Neural cell (in vitro differentiated cells): ENCODE results near the gene CCNY. TPM values are rescaled to one million over a fixed set of nuclear protein-coding genes. Genes with fewer than 3 reads are reported as not detected.

Experiments used
- H2AFZ ChIP-seq: fragments of 200-600, 300-800 bp; sonication (generic), shearing (Covaris generic); 2 replicates; pipeline ENCODE4 v1.6.0; 2014; ENCODE audit warnings: low read depth, mild to moderate bottlenecking, antibody characterized with exemption, low read length, moderate library complexity
- H3F3A ChIP-seq: fragments of 200-600 bp; shearing (Covaris generic); 2 replicates; pipeline ENCODE4 v1.6.1; 2016; ENCODE audit warnings: mild to moderate bottlenecking, moderate library complexity, mixed read lengths, antibody characterized with exemption, low read length; ENCODE audit not compliant: insufficient read depth, poor library complexity, severe bottlenecking
- H3K27ac ChIP-seq: fragments of 200-600, 300-800 bp; sonication (generic), shearing (Covaris generic); 2 replicates; pipeline ENCODE4 v1.5.1; 2014; ENCODE audit warnings: mild to moderate bottlenecking, low read length, moderate library complexity
- H3K27me3 ChIP-seq: fragments of 300-800, 200-600 bp; sonication (generic), shearing (Covaris generic); 2 replicates; pipeline ENCODE4 v1.6.0; 2014; ENCODE audit warnings: mild to moderate bottlenecking, low read depth, low read length, moderate library complexity; ENCODE audit not compliant: insufficient read depth
- H3K36me3 ChIP-seq: fragments of 300-800, 200-600 bp; sonication (generic), shearing (Covaris generic); 2 replicates; pipeline ENCODE4 v1.5.1; 2014; ENCODE audit warnings: mild to moderate bottlenecking, antibody characterized with exemption, low read length, moderate library complexity; ENCODE audit not compliant: insufficient read depth
- H3K4me2 ChIP-seq: fragments of 300-800, 200-600 bp; sonication (generic), shearing (Covaris generic); 2 replicates; pipeline ENCODE4 v1.6.0; 2014; ENCODE audit warnings: mild to moderate bottlenecking, low read length
- H3K4me3 ChIP-seq: fragments of 300-800, 200-600 bp; sonication (generic), shearing (Covaris generic); 2 replicates; pipeline ENCODE4 v1.5.1; 2014; ENCODE audit warnings: mild to moderate bottlenecking, low read length, moderate library complexity
- H3K79me2 ChIP-seq: fragments of 200-600 bp; shearing (Covaris generic); replicated peaks from 2 replicates; pipeline ENCODE4 v1.6.0; 2014; ENCODE audit warnings: mild to moderate bottlenecking, low read length, moderate library complexity; ENCODE audit not compliant: insufficient read depth
- H3K9ac ChIP-seq: fragments of 300-800, 200-600 bp; sonication (generic), shearing (Covaris generic); 2 replicates; pipeline ENCODE4 v1.6.1; 2016; ENCODE audit warnings: mild to moderate bottlenecking, low read length, mixed read lengths
- H3K9me2 ChIP-seq: fragments of 200-600 bp; shearing (Covaris generic); 2 replicates; pipeline ENCODE4 v1.6.1; 2016; ENCODE audit warnings: mild to moderate bottlenecking, low read length, mixed read lengths; ENCODE audit not compliant: insufficient read depth
- H3K9me3 ChIP-seq: fragments of 200-600, 300-800 bp; sonication (generic), shearing (Covaris generic); 2 replicates; pipeline ENCODE4 v1.6.1; 2016; ENCODE audit warnings: mild to moderate bottlenecking, mixed run types, low read length, moderate library complexity, mixed read lengths
- H4K20me1 ChIP-seq: fragments of 200-600 bp; shearing (Covaris generic); 2 replicates; pipeline ENCODE4 v1.6.1; 2016; ENCODE audit warnings: mild to moderate bottlenecking, mixed run types; ENCODE audit not compliant: insufficient read depth
- CTCF ChIP-seq: fragments of 450-650 bp; IDR thresholded peaks from 2 replicates; pipeline ENCODE4 v1.5.1; 2014; ENCODE audit warnings: antibody characterized with exemption, mild to moderate bottlenecking, moderate library complexity; ENCODE audit not compliant: poor library complexity, severe bottlenecking
- EP300 ChIP-seq: fragments of 450-650 bp; conservative IDR thresholded peaks from 2 replicates; pipeline ENCODE4 v1.6.1; 2014; ENCODE audit warnings: antibody characterized with exemption, mild to moderate bottlenecking, moderate library complexity; ENCODE audit not compliant: poor library complexity, severe bottlenecking
- EZH2 ChIP-seq: fragments of 200-600, 300-800 bp; shearing (Covaris generic), sonication (generic); IDR thresholded peaks from 2 replicates; pipeline ENCODE4 v1.6.1; 2014; ENCODE audit warnings: antibody characterized with exemption, low read length, borderline replicate concordance, mild to moderate bottlenecking; ENCODE audit not compliant: insufficient read depth, poor library complexity, severe bottlenecking
- MXI1 ChIP-seq: fragments of 450-650 bp; conservative IDR thresholded peaks from 2 replicates; pipeline ENCODE4 v1.6.1; 2014; ENCODE audit warnings: antibody characterized with exemption, mild to moderate bottlenecking; ENCODE audit not compliant: poor library complexity, severe bottlenecking
- POLR2AphosphoS5 ChIP-seq: IDR thresholded peaks from 2 replicates; pipeline ENCODE4 v1.6.1; 2012
- RAD21 ChIP-seq: fragments of 450-650 bp; conservative IDR thresholded peaks from 2 replicates; pipeline ENCODE4 v1.6.1; 2014; ENCODE audit warnings: antibody characterized with exemption, mild to moderate bottlenecking, moderate library complexity
- REST ChIP-seq: IDR thresholded peaks from 2 replicates; pipeline ENCODE4 v1.6.1; 2012; ENCODE audit warnings: borderline replicate concordance
- SMC3 ChIP-seq: fragments of 450-650 bp; conservative IDR thresholded peaks from 2 replicates; pipeline ENCODE4 v1.6.1; 2014; ENCODE audit warnings: antibody characterized with exemption, mild to moderate bottlenecking, moderate library complexity; ENCODE audit not compliant: poor library complexity
- TAF1 ChIP-seq: IDR thresholded peaks from 2 replicates; pipeline ENCODE4 v1.6.1; 2012; ENCODE audit warnings: low read depth
- polyA plus RNA-seq: library from polyadenylated mRNA; depleted of rRNA; stranded (reverse); fragments of >200 nt; gene quantifications from 2 replicates; pipeline ENCODE4 v1.2.3, GENCODE V29; 2014

The CCNY gene
- polyA plus RNA-seq, 1 donor from 2014 or later, result 36.4 TPM

GRCh38 chr10:35364808-35365207 lies 28.5 kb downstream of the CCNY start:
- Histone ChIP-seq H4K20me1 (no peaks in the 10 kb centered on the region), H3K27me3 (no peaks in the 10 kb centered on the region), H3F3A (no peaks in the 10 kb centered on the region), H3K36me3 (no peaks in the 10 kb centered on the region), H2AFZ (no peak overlapping the region), H3K4me2 (no peak overlapping the region), H3K9me2 (no peaks in the 10 kb centered on the region), H3K79me2 (peaks cover 58% of the 10 kb centered on the region), H3K27ac (no peak overlapping the region), H3K9me3 (no peaks in the 10 kb centered on the region), H3K4me3 (no peak overlapping the region), H3K9ac (no peak overlapping the region)
- TF ChIP-seq POLR2AphosphoS5 (no peak), TAF1 (no peak), EP300 (no peak), EZH2 (no peak), CTCF (no peak), MXI1 (no peak), SMC3 (no peak), RAD21 (no peak), REST (no peak)

DNA sequence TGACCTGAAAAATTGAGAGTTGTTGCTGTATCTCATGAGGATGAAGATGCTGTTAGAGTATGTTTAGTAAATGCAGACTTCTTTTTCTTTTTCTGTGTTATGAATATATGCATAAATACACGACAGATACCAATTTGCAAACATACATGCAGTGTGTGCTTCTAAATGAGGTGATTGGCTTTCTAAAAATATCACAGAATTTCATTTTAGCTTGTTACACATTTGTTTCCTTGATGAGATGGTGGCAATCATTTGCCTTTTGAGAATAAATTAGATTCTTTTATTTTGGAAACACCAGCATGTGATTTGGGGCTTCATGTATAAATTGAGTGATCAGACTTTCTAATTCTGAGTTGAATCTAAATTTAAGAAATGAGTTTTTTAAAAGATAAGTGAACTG lies 29.7 kb downstream of the CCNY start:
- Histone ChIP-seq H4K20me1 (no peaks in the 10 kb centered on the region), H3K79me2 (peaks cover 55% of the 10 kb centered on the region), H3K27me3 (no peaks in the 10 kb centered on the region)

More for the DNA sequence above, 29.7 kb downstream of the CCNY start:
- no peaks in the 10 kb centered on the region for H3F3A ChIP-seq
- no peaks in the 10 kb centered on the region for H3K36me3 ChIP-seq
- TF ChIP-seq MXI1 (no peak), CTCF (no peak), EZH2 (no peak), POLR2AphosphoS5 (no peak), TAF1 (no peak), EP300 (no peak), REST (no peak), SMC3 (no peak), RAD21 (no peak)
- H3K27ac ChIP-seq, result no peak overlapping the region
- no peaks in the 10 kb centered on the region for H3K9me2 ChIP-seq
- no peak overlapping the region for H3K4me3 ChIP-seq
- no peak overlapping the region for H2AFZ ChIP-seq
- no peak overlapping the region for H3K9ac ChIP-seq
- no peak overlapping the region for H3K4me2 ChIP-seq
- no peaks in the 10 kb centered on the region for H3K9me3 ChIP-seq
